ENCODE measurements around the gene ZDHHC5.

The ZDHHC5 gene

GRCh38 chr11:57741132-57742086, 73.5 kb downstream of the ZDHHC5 start, which contains the start of gene SELENOH:
SELENOH (plus strand) TSS chr11:57741491; CDS start chr11:57741596, 105 bp downstream.
- peak; percentile 95 to 98 for DNase-seq

- DNase-seq: no peak
Observed at GRCh38 chr11:57742087-57742452, 74.2 kb downstream of the ZDHHC5 start.

GRCh38 chr11:57744357-57744756, 76.4 kb downstream of the ZDHHC5 start:
- DNase-seq: no peak

GRCh38 chr11:57745206-57745605, 77.3 kb downstream of the ZDHHC5 start:
- DNase-seq: no peak

- no peak for DNase-seq
Observed at GRCh38 chr11:57746920-57747319, 79.0 kb downstream of the ZDHHC5 start.
